ENCODE data around the gene ZSCAN9.

Gene ZSCAN9

DNA sequence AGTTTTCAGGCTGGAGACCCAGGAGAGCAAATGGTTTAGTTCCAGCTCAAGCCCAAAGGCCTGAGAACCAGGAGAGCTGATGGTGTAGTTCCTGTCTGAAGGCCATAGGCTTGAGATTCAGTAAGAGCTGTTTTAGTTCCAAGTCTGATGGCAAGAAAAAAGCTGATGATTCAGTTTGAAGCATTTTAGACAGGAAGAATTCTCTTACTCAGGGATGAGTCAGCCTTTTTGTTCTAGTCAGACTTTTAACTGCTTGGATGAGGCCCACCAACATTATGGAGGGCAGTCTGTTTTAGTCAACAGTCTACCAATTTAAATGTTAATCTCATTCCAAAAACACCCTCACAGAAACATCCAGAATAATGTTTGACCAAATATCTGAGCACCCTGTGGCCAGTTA is 44.4 kb downstream of the ZSCAN9 start:
- no peak for DNase-seq

DNA sequence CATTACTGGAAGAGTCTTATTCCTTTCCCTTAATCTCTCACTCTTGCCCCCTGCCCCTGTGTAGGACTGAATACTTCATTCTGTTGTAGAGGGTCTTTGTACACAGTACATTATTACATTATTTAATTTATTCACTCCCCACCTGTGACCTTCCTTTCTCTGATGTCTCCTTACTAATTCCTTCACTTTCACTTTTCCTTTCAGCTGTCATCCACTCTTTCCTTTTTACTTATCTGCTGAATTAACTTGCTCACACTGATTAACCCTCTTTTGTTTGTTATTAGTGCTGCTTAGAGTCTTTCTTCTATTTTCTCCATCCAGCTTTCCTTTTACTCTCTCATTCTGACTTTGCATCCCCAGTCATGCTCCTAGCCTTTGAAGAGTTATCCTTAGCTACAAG is 49.8 kb downstream of the ZSCAN9 start:
- no peak for DNase-seq

- DNase-seq, result no peak
Measured at GRCh38 chr6:28277746-28278145, 52.7 kb downstream of the ZSCAN9 start.

DNA sequence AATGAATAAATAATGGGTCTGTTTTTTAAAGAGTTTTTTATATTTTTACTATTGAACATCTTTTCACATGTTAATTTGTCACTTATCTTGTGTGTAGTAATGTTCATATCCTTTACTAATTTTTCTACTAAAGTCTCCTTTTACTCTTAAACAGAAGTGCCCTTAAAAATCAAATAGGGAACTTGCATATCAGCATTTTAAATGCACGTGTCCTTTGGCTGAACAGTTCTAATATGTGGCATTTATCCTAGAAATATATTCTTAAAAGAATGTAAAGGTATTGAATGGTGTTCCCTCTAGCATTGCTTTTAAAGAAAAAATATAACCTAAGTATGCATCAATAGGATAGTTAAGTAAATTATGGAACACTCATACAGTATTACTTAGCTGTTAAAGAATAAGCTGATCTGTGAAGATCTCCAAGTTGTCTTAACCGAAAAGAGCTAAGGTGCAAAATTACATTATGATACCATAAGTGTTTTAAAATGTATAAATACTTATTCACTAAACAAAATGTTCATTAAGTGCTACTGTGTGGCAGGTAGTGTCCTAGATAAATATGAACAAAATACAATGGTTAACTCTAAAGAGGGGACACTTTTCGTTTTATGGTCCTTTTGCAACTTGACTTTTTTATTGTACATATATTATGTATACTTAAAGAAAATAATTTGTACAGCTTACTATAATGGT is 55.7 kb downstream of the ZSCAN9 start:
- no peak for DNase-seq

- DNase-seq, result peak; percentile 45
Measured at GRCh38 chr6:28281288-28282064, 56.4 kb downstream of the ZSCAN9 start, which contains the start of gene PGBD1. Gene PGBD1, plus strand, starts transcription at chr6:28281572. Its CDS starts 2,242 bp downstream, at chr6:28283814.

- DNase-seq, result no peak
Measured at GRCh38 chr6:28282926-28283325, 57.9 kb downstream of the ZSCAN9 start.
